Right lobe of liver (tissue), 6 donors: ENCODE results near the gene BTBD6. TPM values are rescaled to one million over a fixed set of nuclear protein-coding genes. Genes with fewer than 3 reads are reported as not detected.
"Not testable (repeated sequence)": the region's sequence is repeated elsewhere in the genome, so short reads cannot be mapped to it uniquely, and the experiment has no call there.

Experiments used
- ATAC-seq, 4 donors: fragments of 200-7000 bp; cut with Tn5 transposase; one replicate each; pipeline ENCODE4 v1.9.1; 2020; ENCODE audit warnings: mild to moderate bottlenecking in 4 of 4, moderate library complexity in 4 of 4
- DNase-seq, 3 donors: peaks; one replicate each; pipeline ENCODE4 v3.0.0-alpha.2; 2020
- H3K27ac ChIP-seq, 3 donors: fragments of 200-600 bp; one replicate each; pipeline ENCODE4 v1.8.0; 2022
- H3K27me3 ChIP-seq, 2 donors: fragments of 200-600 bp; one replicate each; pipeline ENCODE4 v1.8.0; 2022
- H3K36me3 ChIP-seq, 4 donors: fragments of 200-600 bp; sonication (generic) in 1 of 4; one replicate each; pipeline versions ENCODE4 v1.5.1 to v1.8.0; 2017 to 2022; ENCODE audit warnings: control low read depth in 1 of 4
- H3K4me1 ChIP-seq, 4 donors: fragments of 200-600 bp; sonication (generic) in 1 of 4; one replicate each; pipeline versions ENCODE4 v1.5.1 to v1.8.0; 2017 to 2022; ENCODE audit warnings: control low read depth in 1 of 4
- H3K4me3 ChIP-seq, 3 donors: fragments of 200-600 bp; one replicate each; pipeline ENCODE4 v1.8.0; 2022
- H3K9me3 ChIP-seq, 4 donors: fragments of 200-600 bp; sonication (generic) in 1 of 4; one replicate each; pipeline versions ENCODE4 v1.5.1 to v1.8.0; 2017 to 2022; ENCODE audit warnings: control low read depth in 1 of 4
- CTCF ChIP-seq, 4 donors: fragments of 200-600 bp in 3 of 4; fragments of 450-650 bp in 1 of 4; IDR thresholded peaks; one replicate each; pipeline versions ENCODE4 v1.5.1 to v1.8.0; 2016 to 2022; ENCODE audit warnings: antibody characterized with exemption in 4 of 4, mild to moderate bottlenecking in 2 of 4
- POLR2A ChIP-seq: fragments of 450-650 bp; IDR thresholded peaks from one replicate; pipeline ENCODE4 v1.6.1; 2017; ENCODE audit warnings: antibody characterized with exemption, mild to moderate bottlenecking
- WGBS: methylation state at CpG from one replicate; pipeline ENCODE4 v1.1.6; 2018; ENCODE audit warnings: low coverage, low lambda C conversion rate; ENCODE audit not compliant: insufficient coverage; ENCODE audit errors: missing lambda C conversion rate; 5-methylcytosine and 5-hydroxymethylcytosine counted together
- intact Hi-C, 2 donors: fragments of 100-400 bp; cut with DNase I; formaldehyde crosslinking; loops; one replicate each; pipeline versions ENCODE4 v1.11.2 to v1.14.1; 2022
- total RNA-seq, 6 experiments: library from RNA; depleted of rRNA in 2 of 6; stranded (reverse); fragments of >200 nt in 2 of 6; fragmentation: NEBNext Ultra II Directional in 3 of 6; extraction: Animal tissue kit (Norgen Biotek cat#: 25700) in 3 of 6; gene quantifications; one replicate each; pipeline versions ENCODE4 v1.1.0 to v1.2.4, GENCODE V29; 2016 to 2023
- donor health status: DM: no; HTN: yes; CAD: no.
- donor health status: DM: no; HTN: no; CAD: no.
- donor health status: DM: no; HTN: no; CAD: no.
- donor health status: DM: no; HTN: yes; CAD: no.
- donor health status: DM: no; HTN: yes; CAD: no.

Gene BTBD6
- total RNA-seq, 6 experiments from 2014 or later: 16.5 to 25.0 (median 17.7) TPM

GRCh38 chr14:105274637-105275036 lies 26.3 kb downstream of the BTBD6 start:
- Histone ChIP-seq H3K36me3 (no peaks in the 10 kb centered on the region), H3K27ac (no peak overlapping the region), H3K27me3 (no peaks in the 10 kb centered on the region), H3K4me1 (no peaks in the 10 kb centered on the region), H3K9me3 (no peaks in the 10 kb centered on the region), H3K4me3 (no peak overlapping the region)
- WGBS: no CpG with 5 or more reads among the region's 6 CpGs
- intact Hi-C loops: no loop called here
- ATAC-seq (peak in 1 of 4 donors; percentile 28), DNase-seq (no peak)
- no peak for TF ChIP-seq CTCF (IDR thresholded peaks at IDR 0.05)
- no peak for TF ChIP-seq POLR2A

- Histone ChIP-seq H3K36me3 (no peaks in the 10 kb centered on the region), H3K9me3 (no peaks in the 10 kb centered on the region), H3K4me3 (no peak overlapping the region), H3K4me1 (no peaks in the 10 kb centered on the region), H3K27me3 (no peaks in the 10 kb centered on the region), H3K27ac (no peak overlapping the region)
- intact Hi-C loops: no loop called here
- WGBS: 78% methylated on average over 4 of the region's 16 CpGs
- ATAC-seq: peak in 2 of 4 donors; percentile 9 to 31
- DNase-seq: no peak
- TF ChIP-seq CTCF (IDR thresholded peaks at IDR 0.05) (no peak), POLR2A (no peak)
Measured at GRCh38 chr14:105275267-105275946, 27.1 kb downstream of the BTBD6 start.

- H3K27me3 ChIP-seq, H3K9me3 ChIP-seq, ATAC-seq, H3K36me3 ChIP-seq, H3K27ac ChIP-seq, intact Hi-C loops, H3K4me3 ChIP-seq, H3K4me1 ChIP-seq, DNase-seq: not testable (repeated sequence)
- WGBS: 73% methylated on average over 2 of the region's 4 CpGs
Measured at GRCh38 chr14:105277448-105277847, 29.1 kb downstream of the BTBD6 start.

GRCh38 chr14:105279642-105280361 lies 31.5 kb downstream of the BTBD6 start:
- no peak for ATAC-seq
- TF ChIP-seq POLR2A: no peak
- no peak for TF ChIP-seq CTCF (IDR thresholded peaks at IDR 0.05)
- intact Hi-C loops: loop anchor here (10.0 kb wide), 3 partner anchors 75 to 185 kb away; no protein-coding TSS in a partner anchor

GRCh38 chr14:105280525-105280924 lies 32.2 kb downstream of the BTBD6 start:
- H3K4me1 ChIP-seq: peaks cover 0 to 17% (median 7%) of the 10 kb centered on the region in 4 donors
- H3K36me3 ChIP-seq: no peaks in the 10 kb centered on the region
- TF ChIP-seq POLR2A (no peak), CTCF (IDR thresholded peaks at IDR 0.05) (no peak)
- no peaks in the 10 kb centered on the region for H3K27me3 ChIP-seq
- no peak for DNase-seq
- WGBS: 80% methylated on average over 1 of the region's 21 CpGs
- ATAC-seq: no peak
- intact Hi-C loops: loop anchor here (10.0 kb wide), 3 partner anchors 74 to 186 kb away; no protein-coding TSS in a partner anchor
- no peak overlapping the region for H3K4me3 ChIP-seq
- H3K9me3 ChIP-seq: no peaks in the 10 kb centered on the region
- no peak overlapping the region for H3K27ac ChIP-seq

More at GRCh38 chr14:105279642-105280361, 31.5 kb downstream of the BTBD6 start:
- Histone ChIP-seq H3K27ac (no peak overlapping the region), H3K36me3 (no peaks in the 10 kb centered on the region), H3K9me3 (no peaks in the 10 kb centered on the region), H3K4me3 (no peak overlapping the region), H3K4me1 (peaks cover 0 to 13% (median 6%) of the 10 kb centered on the region in 4 donors), H3K27me3 (no peaks in the 10 kb centered on the region)
- no peak for DNase-seq
- WGBS: 86% methylated on average over 17 of the region's 18 CpGs
